Trophoblast cell (in vitro differentiated cells and primary cell): ENCODE measurements around the gene PAX5.

Source experiments
- DNase-seq, 2 donors: peaks; one replicate each; pipeline ENCODE4 v3.0.0-alpha.2; 2016
- H2AFZ ChIP-seq: 2 replicates; pipeline ENCODE4 v1.6.1; 2013; ENCODE audit warnings: low read length, moderate library complexity, mild to moderate bottlenecking; ENCODE audit not compliant: insufficient read depth, poor library complexity
- H2AK5ac ChIP-seq: 2 replicates; pipeline ENCODE4 v1.6.1; 2013; ENCODE audit warnings: mild to moderate bottlenecking, low read length
- H2BK120ac ChIP-seq: 2 replicates; pipeline ENCODE4 v1.6.1; 2013; ENCODE audit warnings: low read length, mild to moderate bottlenecking, moderate library complexity; ENCODE audit not compliant: insufficient read depth, poor library complexity
- H2BK12ac ChIP-seq: 2 replicates; pipeline ENCODE4 v1.6.1; 2013; ENCODE audit warnings: mild to moderate bottlenecking, low read length, moderate library complexity
- H2BK5ac ChIP-seq: 2 replicates; pipeline ENCODE4 v1.6.1; 2013; ENCODE audit warnings: low read length, low read depth, moderate library complexity, mild to moderate bottlenecking; ENCODE audit not compliant: poor library complexity
- H3K14ac ChIP-seq: 2 replicates; pipeline ENCODE4 v1.6.1; 2013; ENCODE audit warnings: mild to moderate bottlenecking, low read length
- H3K18ac ChIP-seq: 2 replicates; pipeline ENCODE4 v1.6.1; 2013; ENCODE audit warnings: mild to moderate bottlenecking, low read length
- H3K23ac ChIP-seq: 2 replicates; pipeline ENCODE4 v1.6.1; 2013; ENCODE audit warnings: low read length
- H3K27ac ChIP-seq: 2 replicates; pipeline ENCODE4 v1.5.1; 2013; ENCODE audit warnings: low read depth, mild to moderate bottlenecking, inconsistent platforms, low read length, moderate library complexity
- H3K27me3 ChIP-seq: 2 replicates; pipeline ENCODE4 v1.6.1; 2013; ENCODE audit warnings: inconsistent platforms, mild to moderate bottlenecking, low read length, moderate library complexity; ENCODE audit not compliant: insufficient read depth
- H3K36me3 ChIP-seq, 2 experiments: 1 replicate in 1 of 2; 2 replicates in 1 of 2; pipeline ENCODE4 v1.6.1; 2013; ENCODE audit warnings: low read length in 2 of 2, mild to moderate bottlenecking in 2 of 2, moderate library complexity in 1 of 2; ENCODE audit not compliant: insufficient read depth in 2 of 2, control insufficient read depth in 1 of 2
- H3K4ac ChIP-seq: 2 replicates; pipeline ENCODE4 v1.6.1; 2013; ENCODE audit warnings: low read depth, mild to moderate bottlenecking, low read length, moderate library complexity
- H3K4me1 ChIP-seq, 2 experiments: 1 replicate in 1 of 2; 2 replicates in 1 of 2; pipeline ENCODE4 v1.6.1; 2013; ENCODE audit warnings: low read length in 2 of 2, mild to moderate bottlenecking in 2 of 2, moderate library complexity in 1 of 2; ENCODE audit not compliant: insufficient read depth in 2 of 2, control insufficient read depth in 1 of 2
- H3K4me2 ChIP-seq: 2 replicates; pipeline ENCODE4 v1.6.1; 2013; ENCODE audit warnings: inconsistent platforms, mild to moderate bottlenecking, low read length, moderate library complexity
- H3K4me3 ChIP-seq: 2 replicates; pipeline ENCODE4 v1.5.1; 2013; ENCODE audit warnings: mild to moderate bottlenecking, low read depth, low read length, inconsistent platforms
- H3K79me1 ChIP-seq: one replicate; pipeline ENCODE4 v1.6.1; 2013; ENCODE audit warnings: low read length
- H3K79me2 ChIP-seq: 2 replicates; pipeline ENCODE4 v1.6.1; 2013; ENCODE audit warnings: low read length, mild to moderate bottlenecking; ENCODE audit not compliant: control insufficient read depth, insufficient read depth, poor library complexity
- H3K9ac ChIP-seq: 2 replicates; pipeline ENCODE4 v1.6.1; 2013; ENCODE audit warnings: mild to moderate bottlenecking, low read length
- H3K9me3 ChIP-seq: 2 replicates; pipeline ENCODE4 v1.6.1; 2013; ENCODE audit warnings: low read depth, mild to moderate bottlenecking, control low read depth, inconsistent platforms, low read length; ENCODE audit not compliant: insufficient read depth
- H4K12ac ChIP-seq: 2 replicates; pipeline ENCODE4 v1.6.1; 2013; ENCODE audit warnings: low read depth, mild to moderate bottlenecking, low read length, moderate library complexity
- H4K8ac ChIP-seq: 2 replicates; pipeline ENCODE4 v1.6.1; 2013; ENCODE audit warnings: low read depth, mild to moderate bottlenecking, low read length, moderate library complexity
- H4K91ac ChIP-seq: one replicate; pipeline ENCODE4 v1.6.1; 2013; ENCODE audit warnings: low read depth, mild to moderate bottlenecking, low read length, moderate library complexity
- WGBS: extraction: QIAGEN DNeasy Blood & Tissue Kit; methylation state at CpG from one replicate; pipeline ENCODE4 v1.1.7; 2013; ENCODE audit warnings: missing lambda C conversion rate; ENCODE audit not compliant: insufficient read length, insufficient coverage; ENCODE audit errors: extremely low coverage; 5-methylcytosine and 5-hydroxymethylcytosine counted together

Gene PAX5

GRCh38 chr9:36948051-36948450 lies 86.0 kb downstream of the PAX5 start:
- Histone ChIP-seq H3K18ac (no peak overlapping the region), H2BK120ac (no peak overlapping the region), H3K27ac (no peak overlapping the region), H3K14ac (no peak overlapping the region), H2AFZ (no peak overlapping the region), H3K4me3 (no peak overlapping the region), H3K4me1 (no peaks in the 10 kb centered on the region), H2AK5ac (no peak overlapping the region), H4K8ac (no peak overlapping the region), H2BK12ac (no peak overlapping the region), H3K9ac (no peak overlapping the region), H4K12ac (no peak overlapping the region), H3K79me2 (no peaks in the 10 kb centered on the region), H4K91ac (no peak overlapping the region), H2BK5ac (no peak overlapping the region), H3K27me3 (no peaks in the 10 kb centered on the region), H3K36me3 (no peaks in the 10 kb centered on the region), H3K9me3 (no peaks in the 10 kb centered on the region), H3K4ac (no peak overlapping the region), H3K4me2 (no peak overlapping the region), H3K23ac (no peak overlapping the region), H3K79me1 (no peaks in the 10 kb centered on the region)
- no CpG with 5 or more reads among the region's 13 CpGs for WGBS
- no peak for DNase-seq

DNA sequence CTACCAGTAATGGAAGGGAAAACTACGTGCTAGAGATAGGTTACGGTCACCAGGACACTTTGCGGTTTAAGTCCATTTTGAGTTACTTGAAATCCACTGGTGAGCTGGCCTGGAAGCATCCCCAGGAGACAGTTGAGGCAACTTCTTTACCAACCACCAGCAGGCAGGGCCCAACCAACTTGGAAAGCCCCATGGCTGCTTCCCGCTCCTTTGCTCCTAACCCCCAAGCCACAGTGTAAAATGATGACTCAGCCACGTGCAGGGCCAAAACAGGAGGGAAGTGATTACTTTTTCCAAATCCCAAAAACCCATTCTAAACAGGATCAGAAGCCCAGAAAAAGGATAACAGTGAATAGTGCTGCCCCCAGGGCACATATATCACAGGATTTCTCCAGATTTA lies 87.4 kb downstream of the PAX5 start:
- Histone ChIP-seq H3K23ac (no peak overlapping the region), H4K8ac (no peak overlapping the region), H3K18ac (no peak overlapping the region), H3K9ac (no peak overlapping the region), H3K14ac (no peak overlapping the region), H2BK12ac (no peak overlapping the region), H3K4me2 (no peak overlapping the region), H4K12ac (no peak overlapping the region), H2AK5ac (no peak overlapping the region), H2BK120ac (no peak overlapping the region), H3K27ac (no peak overlapping the region), H3K36me3 (no peaks in the 10 kb centered on the region), H3K4me3 (no peak overlapping the region), H3K27me3 (no peaks in the 10 kb centered on the region), H3K4ac (no peak overlapping the region), H3K79me2 (no peaks in the 10 kb centered on the region), H3K9me3 (no peaks in the 10 kb centered on the region), H4K91ac (no peak overlapping the region), H2AFZ (no peak overlapping the region), H3K79me1 (no peaks in the 10 kb centered on the region), H2BK5ac (no peak overlapping the region), H3K4me1 (no peaks in the 10 kb centered on the region)
- WGBS = no CpG with 5 or more reads among the region's 5 CpGs
- peak in 1 of 2 donors; percentile 2 for DNase-seq

DNA sequence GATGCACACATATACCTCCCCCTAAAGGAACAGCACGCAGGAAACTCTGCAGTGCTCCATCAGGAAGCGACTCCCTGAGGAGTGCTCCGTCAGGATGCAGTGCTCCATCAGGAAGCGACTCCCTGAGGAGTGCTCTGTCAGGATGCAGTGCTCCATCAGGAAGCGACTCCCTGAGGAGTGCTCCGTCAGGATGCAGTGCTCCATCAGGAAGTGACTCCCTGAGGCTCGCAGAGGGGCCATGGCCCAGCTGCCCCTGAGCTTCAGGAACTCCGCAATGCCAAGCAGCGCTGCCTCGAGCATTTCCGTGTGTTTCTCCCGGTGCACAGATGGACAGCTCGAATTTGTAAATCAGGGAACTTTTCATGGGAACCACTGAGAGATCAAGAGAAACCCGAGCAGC lies 88.1 kb downstream of the PAX5 start:
- H3K9me3 ChIP-seq = no peaks in the 10 kb centered on the region
- H2BK120ac ChIP-seq = no peak overlapping the region
- H3K4me2 ChIP-seq = no peak overlapping the region
- no peak for DNase-seq
- H3K79me2 ChIP-seq = no peaks in the 10 kb centered on the region
- no CpG with 5 or more reads among the region's 14 CpGs for WGBS
- H2AFZ ChIP-seq = no peak overlapping the region
- H3K18ac ChIP-seq = no peak overlapping the region
- H3K36me3 ChIP-seq = no peaks in the 10 kb centered on the region
- H3K4ac ChIP-seq = no peak overlapping the region
- H3K4me3 ChIP-seq = no peak overlapping the region
- H4K91ac ChIP-seq = no peak overlapping the region
- no peak overlapping the region for H3K27ac ChIP-seq
- no peaks in the 10 kb centered on the region for H3K4me1 ChIP-seq
- H3K9ac ChIP-seq = no peak overlapping the region
- H4K12ac ChIP-seq = no peak overlapping the region
- no peaks in the 10 kb centered on the region for H3K79me1 ChIP-seq
- H3K27me3 ChIP-seq = no peaks in the 10 kb centered on the region
- no peak overlapping the region for H4K8ac ChIP-seq
- no peak overlapping the region for H3K23ac ChIP-seq
- H3K14ac ChIP-seq = no peak overlapping the region
- no peak overlapping the region for H2BK12ac ChIP-seq
- H2BK5ac ChIP-seq = no peak overlapping the region
- H2AK5ac ChIP-seq = no peak overlapping the region

DNA sequence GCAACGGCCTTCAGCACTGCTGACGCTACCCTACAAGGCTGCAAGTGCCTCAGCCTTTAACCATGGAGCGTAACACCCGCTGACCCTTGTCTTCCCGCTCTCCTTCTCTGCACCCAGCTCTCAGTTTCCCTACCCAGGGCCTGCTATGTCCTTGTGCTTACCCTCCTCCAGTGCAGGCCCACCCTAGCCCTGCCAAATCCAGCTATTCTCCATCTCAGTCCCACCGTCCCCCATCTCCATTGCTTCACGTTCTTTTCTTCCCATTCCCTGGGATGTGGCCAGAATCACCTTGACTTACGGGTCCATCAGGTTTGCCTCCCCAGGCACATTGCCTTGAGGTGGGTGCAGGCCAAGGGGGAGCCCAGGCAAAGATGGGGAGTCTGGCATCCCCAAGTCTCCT lies 91.2 kb downstream of the PAX5 start:
- Histone ChIP-seq H3K79me2 (no peaks in the 10 kb centered on the region), H2BK120ac (no peak overlapping the region), H4K12ac (no peak overlapping the region), H3K18ac (no peak overlapping the region), H4K8ac (no peak overlapping the region), H3K4me2 (no peak overlapping the region), H3K9ac (no peak overlapping the region), H3K4me1 (no peaks in the 10 kb centered on the region), H3K36me3 (no peaks in the 10 kb centered on the region), H3K9me3 (no peaks in the 10 kb centered on the region), H2AK5ac (no peak overlapping the region), H3K4ac (no peak overlapping the region), H3K14ac (no peak overlapping the region), H2AFZ (no peak overlapping the region), H3K27ac (no peak overlapping the region), H3K4me3 (peak overlapping the region; percentile 25), H3K23ac (no peak overlapping the region), H4K91ac (no peak overlapping the region), H3K79me1 (no peaks in the 10 kb centered on the region), H2BK12ac (no peak overlapping the region), H3K27me3 (no peaks in the 10 kb centered on the region), H2BK5ac (no peak overlapping the region)
- DNase-seq = no peak
- WGBS = no CpG with 5 or more reads among the region's 8 CpGs
